GM21447 (cell line): ENCODE results near the gene UBTD1.
"Not testable (repeated sequence)": the region's sequence is repeated elsewhere in the genome, so short reads cannot be mapped to it uniquely, and the experiment has no call there.

Experiments
- ATAC-seq: cut with Tn5 transposase; IDR thresholded peaks from one replicate; pipeline ENCODE4 v1.9.1; 2021; ENCODE audit not compliant: unreplicated experiment

UBTD1 gene

GRCh38 chr10:97561386-97562077, 62.8 kb downstream of the UBTD1 start:
- not testable (repeated sequence) for ATAC-seq

- ATAC-seq = not testable (repeated sequence)
These were observed 63.6 kb downstream of the UBTD1 start for GRCh38 chr10:97562329-97562728.

- ATAC-seq = no peak
These were observed 64.6 kb downstream of the UBTD1 start for GRCh38 chr10:97563337-97563736.

GRCh38 chr10:97564776-97565175, 66.1 kb downstream of the UBTD1 start:
- ATAC-seq = no peak

GRCh38 chr10:97566336-97566996, 67.7 kb downstream of the UBTD1 start:
- no peak for ATAC-seq

GRCh38 chr10:97567891-97568290, 69.2 kb downstream of the UBTD1 start:
- no peak for ATAC-seq

- no peak for ATAC-seq
These were observed 71.5 kb downstream of the UBTD1 start for GRCh38 chr10:97570146-97570788.

- ATAC-seq = no peak
These were observed 72.2 kb downstream of the UBTD1 start for GRCh38 chr10:97570789-97571471.

- no peak for ATAC-seq
These were observed 72.9 kb downstream of the UBTD1 start for GRCh38 chr10:97571622-97572021.

- ATAC-seq = no peak
These were observed 73.7 kb downstream of the UBTD1 start, which contains the start of gene ANKRD2 for GRCh38 chr10:97572214-97572989. Gene ANKRD2 (plus strand): TSS chr10:97572779. CDS start chr10:97572789, 10 bp downstream.

GRCh38 chr10:97573021-97573420, 74.3 kb downstream of the UBTD1 start:
- ATAC-seq = no peak

- ATAC-seq = no peak
These were observed 74.9 kb downstream of the UBTD1 start for GRCh38 chr10:97573672-97574071.

GRCh38 chr10:97574374-97575126, 75.8 kb downstream of the UBTD1 start:
- ATAC-seq = no peak

GRCh38 chr10:97575127-97575668, 76.5 kb downstream of the UBTD1 start:
- no peak for ATAC-seq

- ATAC-seq = not testable (repeated sequence)
These were observed 77.8 kb downstream of the UBTD1 start for GRCh38 chr10:97576487-97576886.

- ATAC-seq = no peak
These were observed 79.0 kb downstream of the UBTD1 start for GRCh38 chr10:97577701-97578100.

GRCh38 chr10:97578171-97578844, 79.6 kb downstream of the UBTD1 start:
- no peak for ATAC-seq

GRCh38 chr10:97580421-97581367, 82.0 kb downstream of the UBTD1 start:
- no peak for ATAC-seq
